PC-9 (cell line): Measurements from ENCODE around the gene SRPRB.

Experiments
- CTCF ChIP-seq: fragments of 200-600 bp; sonication (generic); conservative IDR thresholded peaks from 2 replicates; pipeline ENCODE4 v1.6.1; 2017; ENCODE audit warnings: mixed run types, antibody characterized with exemption, mild to moderate bottlenecking, moderate library complexity
- EZH2 ChIP-seq: fragments of 200-600 bp; sonication (generic); IDR thresholded peaks from 2 replicates; pipeline ENCODE4 v1.8.0; 2017; ENCODE audit warnings: antibody characterized with exemption, low read depth

- TF ChIP-seq CTCF: no peak
- no peak for TF ChIP-seq EZH2
Measured at GRCh38 chr3:133840767-133841166, 35.2 kb downstream of the SRPRB start.
